HEK293 (cell line): ENCODE data around the gene ZNF652.

Source experiments
- GLI4 ChIP-seq: fragments of 450-650 bp; formaldehyde crosslinking; IDR thresholded peaks from 2 replicates; pipeline ENCODE4 v1.5.1; 2016; ENCODE audit warnings: missing biosample characterization, missing genetic modification characterization
- MYNN ChIP-seq: fragments of 450-650 bp; formaldehyde crosslinking; IDR thresholded peaks from 2 replicates; pipeline ENCODE4 v1.5.1; 2016; ENCODE audit warnings: missing biosample characterization, missing genetic modification characterization, borderline replicate concordance
- YY1 ChIP-seq: fragments of 450-650 bp; formaldehyde crosslinking; IDR thresholded peaks from 2 replicates; pipeline ENCODE4 v1.5.1; 2018; ENCODE audit warnings: missing biosample characterization, missing genetic modification characterization
- ZFP69B ChIP-seq: fragments of 450-650 bp; formaldehyde crosslinking; IDR thresholded peaks from 2 replicates; pipeline ENCODE4 v1.5.1; 2016; ENCODE audit warnings: missing biosample characterization, missing genetic modification characterization
- ZNF146 ChIP-seq: fragments of 450-650 bp; formaldehyde crosslinking; IDR thresholded peaks from 2 replicates; pipeline ENCODE4 v1.5.1; 2016; ENCODE audit warnings: missing biosample characterization, missing genetic modification characterization
- ZNF223 ChIP-seq: fragments of 450-650 bp; formaldehyde crosslinking; IDR thresholded peaks from 2 replicates; pipeline ENCODE4 v1.5.1; 2016; ENCODE audit warnings: missing biosample characterization, missing genetic modification characterization
- ZNF24 ChIP-seq: fragments of 450-650 bp; formaldehyde crosslinking; IDR thresholded peaks from 2 replicates; pipeline ENCODE4 v1.5.1; 2016; ENCODE audit warnings: missing biosample characterization, missing genetic modification characterization
- ZNF274 ChIP-seq, 2 experiments: fragments of 200-500 bp in 1 of 2; fragments of 450-650 bp in 1 of 2; sonication (Bioruptor generic) in 1 of 2; formaldehyde crosslinking in 1 of 2; IDR thresholded peaks; 2 replicates each; pipeline versions ENCODE4 v1.5.1 to v1.6.1; 2014 to 2016; ENCODE audit warnings: borderline replicate concordance in 1 of 2, inconsistent platforms in 1 of 2, low read length in 1 of 2, missing biosample characterization in 1 of 2, missing genetic modification characterization in 1 of 2
- ZNF404 ChIP-seq: fragments of 450-650 bp; formaldehyde crosslinking; IDR thresholded peaks from 2 replicates; pipeline ENCODE4 v1.5.1; 2017; ENCODE audit warnings: missing biosample characterization, missing genetic modification characterization
- TF ChIP-seq, protein P1 (sequence below): fragments of 450-650 bp; formaldehyde crosslinking; IDR thresholded peaks from 2 replicates; pipeline ENCODE4 v1.5.1; 2016; ENCODE audit warnings: missing biosample characterization, missing genetic modification characterization
- TF ChIP-seq, protein P2 (sequence below): fragments of 450-650 bp; formaldehyde crosslinking; IDR thresholded peaks from 2 replicates; pipeline ENCODE4 v1.5.1; 2016; ENCODE audit warnings: missing biosample characterization, missing genetic modification characterization

DNA sequence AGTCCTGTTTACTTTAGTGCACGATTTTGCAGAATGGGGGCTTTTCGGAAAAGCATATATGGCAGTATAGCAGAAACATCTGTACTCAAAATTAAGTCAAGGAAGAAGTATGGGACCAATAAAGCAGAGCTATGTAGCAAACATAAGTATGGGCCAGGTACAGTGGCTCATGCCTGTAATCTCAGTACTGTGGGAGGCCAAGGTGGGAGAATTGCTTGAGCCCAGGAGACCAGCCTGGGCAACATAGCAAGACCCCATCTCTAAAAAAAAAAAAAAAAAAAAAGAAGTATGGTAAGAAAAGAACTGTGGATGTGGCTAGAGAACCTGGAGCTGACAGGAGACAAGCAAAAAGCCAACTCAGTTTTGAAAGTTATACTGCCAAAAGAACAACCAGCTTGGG lies 36.1 kb downstream of the ZNF652 start:
- TF ChIP-seq ZNF404 (tag by site-specific recombination), result no peak
- TF ChIP-seq, protein P1, sequence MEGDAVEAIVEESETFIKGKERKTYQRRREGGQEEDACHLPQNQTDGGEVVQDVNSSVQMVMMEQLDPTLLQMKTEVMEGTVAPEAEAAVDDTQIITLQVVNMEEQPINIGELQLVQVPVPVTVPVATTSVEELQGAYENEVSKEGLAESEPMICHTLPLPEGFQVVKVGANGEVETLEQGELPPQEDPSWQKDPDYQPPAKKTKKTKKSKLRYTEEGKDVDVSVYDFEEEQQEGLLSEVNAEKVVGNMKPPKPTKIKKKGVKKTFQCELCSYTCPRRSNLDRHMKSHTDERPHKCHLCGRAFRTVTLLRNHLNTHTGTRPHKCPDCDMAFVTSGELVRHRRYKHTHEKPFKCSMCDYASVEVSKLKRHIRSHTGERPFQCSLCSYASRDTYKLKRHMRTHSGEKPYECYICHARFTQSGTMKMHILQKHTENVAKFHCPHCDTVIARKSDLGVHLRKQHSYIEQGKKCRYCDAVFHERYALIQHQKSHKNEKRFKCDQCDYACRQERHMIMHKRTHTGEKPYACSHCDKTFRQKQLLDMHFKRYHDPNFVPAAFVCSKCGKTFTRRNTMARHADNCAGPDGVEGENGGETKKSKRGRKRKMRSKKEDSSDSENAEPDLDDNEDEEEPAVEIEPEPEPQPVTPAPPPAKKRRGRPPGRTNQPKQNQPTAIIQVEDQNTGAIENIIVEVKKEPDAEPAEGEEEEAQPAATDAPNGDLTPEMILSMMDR (tag by site-specific recombination), result no peak
- TF ChIP-seq ZNF274 (IDR thresholded peaks at IDR 0.05; ENCODE audit: low read length), result no peak
- no peak for TF ChIP-seq ZNF274 (tag by site-specific recombination; IDR thresholded peaks at IDR 0.05; ENCODE audit: borderline replicate concordance)
- TF ChIP-seq YY1 (tag by site-specific recombination), result no peak
- TF ChIP-seq ZNF223, result no peak
- TF ChIP-seq, protein P2, sequence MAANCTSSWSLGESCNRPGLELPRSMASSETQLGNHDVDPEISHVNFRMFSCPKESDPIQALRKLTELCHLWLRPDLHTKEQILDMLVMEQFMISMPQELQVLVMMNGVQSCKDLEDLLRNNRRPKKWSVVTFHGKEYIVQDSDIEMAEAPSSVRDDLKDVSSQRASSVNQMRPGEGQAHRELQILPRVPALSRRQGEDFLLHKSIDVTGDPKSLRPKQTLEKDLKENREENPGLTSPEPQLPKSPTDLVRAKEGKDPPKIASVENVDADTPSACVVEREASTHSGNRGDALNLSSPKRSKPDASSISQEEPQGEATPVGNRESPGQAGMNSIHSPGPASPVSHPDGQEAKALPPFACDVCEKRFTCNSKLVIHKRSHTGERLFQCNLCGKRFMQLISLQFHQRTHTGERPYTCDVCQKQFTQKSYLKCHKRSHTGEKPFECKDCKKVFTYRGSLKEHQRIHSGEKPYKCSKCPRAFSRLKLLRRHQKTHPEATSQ (tag by site-specific recombination), result no peak
- TF ChIP-seq ZNF146 (tag by site-specific recombination), result no peak
- no peak for TF ChIP-seq ZFP69B (tag by site-specific recombination)
- no peak for TF ChIP-seq ZNF24 (tag by site-specific recombination)
- TF ChIP-seq GLI4 (tag by site-specific recombination), result no peak
- no peak for TF ChIP-seq MYNN
